ENCODE measurements around the gene SEMA6A.

The SEMA6A gene

GRCh38 chr5:116451905-116452450 is 122.6 kb downstream of the SEMA6A start:
- no peak overlapping the region for H3K4me3 ChIP-seq (IDR thresholded peaks at IDR 0.05; ENCODE audit: insufficient read depth, low read depth, low read length)

GRCh38 chr5:116451066-116451465 is 123.6 kb downstream of the SEMA6A start:
- Histone ChIP-seq H3K79me2 (ENCODE audit: insufficient read depth, low read depth) (no peaks in the 10 kb centered on the region), H3K27ac (no peak overlapping the region), H2AFZ (ENCODE audit: low read depth) (no peak overlapping the region), H3K4me2 (no peak overlapping the region), H3K4me1 (ENCODE audit: low read depth, poor library complexity, severe bottlenecking) (peaks cover 28% of the 10 kb centered on the region), H3K9ac (no peak overlapping the region), H3K4me3 (IDR thresholded peaks at IDR 0.05; ENCODE audit: insufficient read depth, low read depth, low read length) (no peak overlapping the region), H3K36me3 (ENCODE audit: insufficient read depth) (no peaks in the 10 kb centered on the region), H4K20me1 (ENCODE audit: insufficient read depth) (no peaks in the 10 kb centered on the region), H3K27me3 (ENCODE audit: insufficient read depth, low read depth) (peaks cover 27% of the 10 kb centered on the region; the same call in 1 of the 2 replicates)
- no peak for TF ChIP-seq CTCF (conservative IDR thresholded peaks at IDR 0.05; ENCODE audit: low read depth, low read length)

More at GRCh38 chr5:116451905-116452450, 122.6 kb downstream of the SEMA6A start:
- Histone ChIP-seq H3K9ac (no peak overlapping the region), H3K36me3 (ENCODE audit: insufficient read depth) (no peaks in the 10 kb centered on the region), H3K27ac (no peak overlapping the region), H3K4me1 (ENCODE audit: low read depth, poor library complexity, severe bottlenecking) (peaks cover 33% of the 10 kb centered on the region), H3K4me2 (no peak overlapping the region), H3K27me3 (ENCODE audit: insufficient read depth, low read depth) (peaks cover 27% of the 10 kb centered on the region; the same call in 1 of the 2 replicates), H4K20me1 (ENCODE audit: insufficient read depth) (no peaks in the 10 kb centered on the region), H3K79me2 (ENCODE audit: insufficient read depth, low read depth) (no peaks in the 10 kb centered on the region), H2AFZ (ENCODE audit: low read depth) (no peak overlapping the region)
- no peak for TF ChIP-seq CTCF (conservative IDR thresholded peaks at IDR 0.05; ENCODE audit: low read depth, low read length)

- no peak for TF ChIP-seq CTCF (conservative IDR thresholded peaks at IDR 0.05; ENCODE audit: low read depth, low read length)
- Histone ChIP-seq H3K4me3 (IDR thresholded peaks at IDR 0.05; ENCODE audit: insufficient read depth, low read depth, low read length) (no peak overlapping the region), H3K4me1 (ENCODE audit: low read depth, poor library complexity, severe bottlenecking) (peaks cover 13% of the 10 kb centered on the region), H3K27ac (no peak overlapping the region), H3K27me3 (ENCODE audit: insufficient read depth, low read depth) (peaks cover 18% of the 10 kb centered on the region; the same call in 1 of the 2 replicates), H3K9ac (no peak overlapping the region), H3K4me2 (no peak overlapping the region), H3K79me2 (ENCODE audit: insufficient read depth, low read depth) (no peaks in the 10 kb centered on the region), H3K36me3 (ENCODE audit: insufficient read depth) (no peaks in the 10 kb centered on the region), H4K20me1 (ENCODE audit: insufficient read depth) (no peaks in the 10 kb centered on the region), H2AFZ (ENCODE audit: low read depth) (no peak overlapping the region)
Observed at GRCh38 chr5:116449458-116449857, 125.2 kb downstream of the SEMA6A start.

GRCh38 chr5:116448870-116449427 is 125.7 kb downstream of the SEMA6A start:
- peaks cover 13% of the 10 kb centered on the region for H3K4me1 ChIP-seq (ENCODE audit: low read depth, poor library complexity, severe bottlenecking)
- H3K79me2 ChIP-seq (ENCODE audit: insufficient read depth, low read depth): no peaks in the 10 kb centered on the region
- peaks cover 16% of the 10 kb centered on the region; the same call in 1 of the 2 replicates for H3K27me3 ChIP-seq (ENCODE audit: insufficient read depth, low read depth)
- no peaks in the 10 kb centered on the region for H3K36me3 ChIP-seq (ENCODE audit: insufficient read depth)
- no peak for TF ChIP-seq CTCF (conservative IDR thresholded peaks at IDR 0.05; ENCODE audit: low read depth, low read length)
- no peaks in the 10 kb centered on the region for H4K20me1 ChIP-seq (ENCODE audit: insufficient read depth)
- no peak overlapping the region for H2AFZ ChIP-seq (ENCODE audit: low read depth)
- H3K4me3 ChIP-seq (IDR thresholded peaks at IDR 0.05; ENCODE audit: insufficient read depth, low read depth, low read length): no peak overlapping the region
- H3K4me2 ChIP-seq: no peak overlapping the region
- no peak overlapping the region for H3K27ac ChIP-seq
- H3K9ac ChIP-seq: no peak overlapping the region

Data from KMS-11 (cell line).